Activated CD4-positive, alpha-beta T cell treated with anti-CD3 and anti-CD28 coated beads, Interleukin-2, Interleukin-4, amounts not matched to agents 100 ng/mL and 50 ng/mL, durations not matched to agents 16 hours and 8 hours (primary cell): ENCODE results near the gene KRTAP10-5.
"Not testable (repeated sequence)": the region's sequence is repeated elsewhere in the genome, so short reads cannot be mapped to it uniquely, and the experiment has no call there.

Experiments
- DNase-seq: peaks from one replicate; pipeline ENCODE4 v3.0.0-alpha.2; 2020; ENCODE audit warnings: low spot score

KRTAP10-5 gene

GRCh38 chr21:44590897-44591800, 10.7 kb upstream of the KRTAP10-5 start:
- not testable (repeated sequence) for DNase-seq

GRCh38 chr21:44590311-44590721, 9.9 kb upstream of the KRTAP10-5 start:
- DNase-seq: no peak

GRCh38 chr21:44589586-44590305, 9.3 kb upstream of the KRTAP10-5 start:
- DNase-seq: no peak

GRCh38 chr21:44589094-44589493, 8.7 kb upstream of the KRTAP10-5 start:
- no peak for DNase-seq

GRCh38 chr21:44585892-44586291, 5.5 kb upstream of the KRTAP10-5 start:
- DNase-seq: no peak

GRCh38 chr21:44583800-44584147, 3.4 kb upstream of the KRTAP10-5 start:
- DNase-seq: peak; percentile 34

- no peak for DNase-seq
Observed at GRCh38 chr21:44583089-44583799, 2.8 kb upstream of the KRTAP10-5 start.

- no peak for DNase-seq
Observed at GRCh38 chr21:44582055-44582454, 1.7 kb upstream of the KRTAP10-5 start.

GRCh38 chr21:44581158-44581557, 754 bp upstream of the KRTAP10-5 start:
- DNase-seq: no peak

GRCh38 chr21:44579833-44580144, 615 bp downstream of the KRTAP10-5 start:
- no peak for DNase-seq

GRCh38 chr21:44579056-44579832, 1.2 kb downstream of the KRTAP10-5 start:
- no peak for DNase-seq

GRCh38 chr21:44578371-44579055, 1.9 kb downstream of the KRTAP10-5 start:
- no peak for DNase-seq

GRCh38 chr21:44576025-44576420, 4.4 kb downstream of the KRTAP10-5 start:
- DNase-seq: no peak

GRCh38 chr21:44575307-44576024, 4.9 kb downstream of the KRTAP10-5 start:
- no peak for DNase-seq

GRCh38 chr21:44574457-44575306, 5.7 kb downstream of the KRTAP10-5 start:
- no peak for DNase-seq

GRCh38 chr21:44573630-44574456, 6.6 kb downstream of the KRTAP10-5 start, which contains the start of gene KRTAP10-4:
KRTAP10-4 (plus strand) TSS chr21:44573729; CDS start chr21:44573759, 30 bp downstream.
- DNase-seq: not testable (repeated sequence)

- no peak for DNase-seq
Observed at GRCh38 chr21:44572959-44573583, 7.3 kb downstream of the KRTAP10-5 start.
